GM12878 (cell line): ENCODE measurements around the gene MRPL39. TPM values are rescaled to one million over a fixed set of nuclear protein-coding genes. Genes with fewer than 3 reads are reported as not detected.

Experiments
- ATF3 ChIP-seq: IDR thresholded peaks from 2 replicates; pipeline ENCODE4 v1.6.1; 2011; ENCODE audit warnings: low read depth, mild to moderate bottlenecking, low read length, moderate library complexity, borderline replicate concordance; ENCODE audit errors: extremely low read depth
- E4F1 ChIP-seq: fragments of 450-650 bp; IDR thresholded peaks from 2 replicates; pipeline ENCODE4 v1.6.1; 2018; ENCODE audit warnings: borderline replicate concordance, mild to moderate bottlenecking; ENCODE audit not compliant: partially characterized antibody
- HDGF ChIP-seq: fragments of 450-650 bp; IDR thresholded peaks from 2 replicates; pipeline ENCODE4 v1.6.1; 2016; ENCODE audit warnings: antibody characterized with exemption
- IKZF2 ChIP-seq, 2 experiments: fragments of 450-650 bp; IDR thresholded peaks; 2 replicates each; pipeline ENCODE4 v1.6.1; 2017; ENCODE audit warnings: mild to moderate bottlenecking in 2 of 2, moderate library complexity in 2 of 2
- PRDM15 ChIP-seq: fragments of 450-650 bp; formaldehyde crosslinking; IDR thresholded peaks from 2 replicates; pipeline ENCODE4 v1.4.0; 2020; ENCODE audit warnings: mild to moderate bottlenecking, moderate library complexity
- RAD51 ChIP-seq: fragments of 450-650 bp; IDR thresholded peaks from 2 replicates; pipeline ENCODE4 v1.6.1; 2016; ENCODE audit warnings: moderate library complexity, mild to moderate bottlenecking, inconsistent platforms
- SIX5 ChIP-seq: IDR thresholded peaks from 2 replicates; pipeline ENCODE4 v1.6.1; 2011; ENCODE audit warnings: mild to moderate bottlenecking, low read depth, low read length, moderate library complexity; ENCODE audit not compliant: severe bottlenecking
- YBX1 ChIP-seq: fragments of 450-650 bp; IDR thresholded peaks from 2 replicates; pipeline ENCODE4 v1.6.1; 2016; ENCODE audit warnings: antibody characterized with exemption
- ZNF24 ChIP-seq: fragments of 450-650 bp; IDR thresholded peaks from 2 replicates; pipeline ENCODE4 v1.6.1; 2017; ENCODE audit warnings: antibody characterized with exemption, mild to moderate bottlenecking
- polyA plus RNA-seq, 11 experiments: library from polyadenylated mRNA; depleted of rRNA in 4 of 11; unstranded in 6 of 11; stranded (reverse) in 5 of 11; fragments of >200 nt; fragmentation: Nextera tagmentation in 4 of 11; fragmentation: Illumina TruSeq in 1 of 11; extraction: Ambion mirVana in 4 of 11; extraction: Trizol in 1 of 11; gene quantifications; 1 replicate in 1 of 11; 2 replicates in 10 of 11; pipeline versions ENCODE4 v1.2.1 to v1.2.3, GENCODE V29; 2011 to 2016; ENCODE audit warnings: inconsistent platforms in 2 of 11, missing spikeins in 2 of 11, low read depth in 1 of 11
- total RNA-seq, 4 experiments: library from RNA; depleted of rRNA in 3 of 4; stranded (reverse); fragments of >200 nt in 3 of 4; fragmentation: Illumina TruSeq in 1 of 4; extraction: Trizol in 1 of 4; gene quantifications; 2 replicates each; pipeline versions ENCODE4 v1.2.1 to v1.2.3, GENCODE V29; 2013 to 2021

The MRPL39 gene
- total and polyA plus RNA-seq, 10 of the 15 experiments (the other 5 are each of a cell fraction or from before 2014, with no cell fraction given) = 68.8 to 292 (median 120) TPM

GRCh38 chr21:25583370-25584130, 23.7 kb downstream of the MRPL39 start (continued):
- no peak for TF ChIP-seq E4F1
- TF ChIP-seq RAD51 = no peak
- TF ChIP-seq YBX1 = no peak
- no peak for TF ChIP-seq HDGF
- no peak for TF ChIP-seq ZNF24
- no peak for TF ChIP-seq PRDM15 (CRISPR knock-in tag)
- no peak for TF ChIP-seq SIX5
- TF ChIP-seq ATF3 = no peak
- TF ChIP-seq IKZF2 (IDR thresholded peaks at IDR 0.05) = no peak
